Measurements from ENCODE around the gene TULP1. TPM values are rescaled to one million over a fixed set of nuclear protein-coding genes. Genes with fewer than 3 reads are reported as not detected.

Gene TULP1
- not detected in 2 replicates for total RNA-seq
- long read RNA-seq = 0 reads

GRCh38 chr6:35512740-35513139 lies at the start of gene TULP1:
Gene TULP1, minus strand, starts transcription at chr6:35512896. Its CDS starts 38 bp downstream, at chr6:35512858.
- H3K27ac Mint-ChIP-seq (ENCODE audit: unreplicated experiment) = no peak within 1 kb of the TSS
- H3K9me3 Mint-ChIP-seq = no peaks in the 10 kb centered on the region
- H3K4me1 Mint-ChIP-seq = peaks cover 18% of the 10 kb centered on the region
- no peak for DNase-seq (ENCODE audit: low read depth, low spot score)
- no peak for TF ChIP-seq CTCF (conservative IDR thresholded peaks at IDR 0.05)
- no peaks in the 10 kb centered on the region for H3K36me3 Mint-ChIP-seq (ENCODE audit: low read depth)
- no peak within 1 kb of the TSS for H3K4me3 Mint-ChIP-seq
- H3K27me3 Mint-ChIP-seq (ENCODE audit: low read depth) = no peaks in the 10 kb centered on the region

- no peak overlapping the region for H3K4me3 Mint-ChIP-seq
- H3K27ac Mint-ChIP-seq (ENCODE audit: unreplicated experiment) = no peak overlapping the region
- peaks cover 3% of the 10 kb centered on the region for H3K9me3 Mint-ChIP-seq
- no peak for TF ChIP-seq CTCF (conservative IDR thresholded peaks at IDR 0.05)
- H3K27me3 Mint-ChIP-seq (ENCODE audit: low read depth) = peaks cover 9% of the 10 kb centered on the region
- DNase-seq (ENCODE audit: low read depth, low spot score) = no peak
- peaks cover 10% of the 10 kb centered on the region for H3K4me1 Mint-ChIP-seq
- peaks cover 3% of the 10 kb centered on the region for H3K36me3 Mint-ChIP-seq (ENCODE audit: low read depth)
These were observed 49.4 kb upstream of the TULP1 start for GRCh38 chr6:35562060-35562459.

- Mint-ChIP-seq H3K36me3 (ENCODE audit: low read depth) (no peaks in the 10 kb centered on the region), H3K4me3 (no peak overlapping the region), H3K27me3 (ENCODE audit: low read depth) (peaks cover 9% of the 10 kb centered on the region), H3K27ac (ENCODE audit: unreplicated experiment) (no peak overlapping the region), H3K9me3 (no peaks in the 10 kb centered on the region), H3K4me1 (peaks cover 10% of the 10 kb centered on the region)
- no peak for TF ChIP-seq CTCF (conservative IDR thresholded peaks at IDR 0.05)
- no peak for DNase-seq (ENCODE audit: low read depth, low spot score)
These were observed 48.4 kb upstream of the TULP1 start for GRCh38 chr6:35561113-35561512.

DNA sequence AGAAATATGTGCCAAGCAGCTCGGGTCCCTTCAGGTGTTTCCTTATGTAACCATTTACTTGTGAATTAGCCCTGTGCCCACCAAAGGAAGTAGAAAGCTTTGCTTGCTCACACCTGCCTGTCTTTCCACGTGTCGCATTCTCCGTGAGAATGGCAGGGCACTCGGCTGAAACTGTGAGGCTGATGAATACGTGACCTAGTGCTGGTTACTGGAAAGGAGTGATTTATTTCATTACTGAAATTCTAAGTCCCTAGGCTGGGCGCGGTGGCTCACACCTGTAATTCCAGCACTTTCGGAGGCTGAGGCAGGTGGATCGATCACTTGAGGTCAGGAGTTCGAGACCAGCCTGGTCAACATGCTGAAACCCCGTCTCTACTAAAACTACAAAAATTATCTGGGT lies 45.9 kb upstream of the TULP1 start:
- H3K36me3 Mint-ChIP-seq (ENCODE audit: low read depth) = no peaks in the 10 kb centered on the region
- no peak for TF ChIP-seq CTCF (conservative IDR thresholded peaks at IDR 0.05)
- no peak for DNase-seq (ENCODE audit: low read depth, low spot score)
- no peaks in the 10 kb centered on the region for H3K9me3 Mint-ChIP-seq
- no peak overlapping the region for H3K27ac Mint-ChIP-seq (ENCODE audit: unreplicated experiment)
- H3K4me1 Mint-ChIP-seq = peaks cover 10% of the 10 kb centered on the region
- H3K4me3 Mint-ChIP-seq = no peak overlapping the region
- no peaks in the 10 kb centered on the region for H3K27me3 Mint-ChIP-seq (ENCODE audit: low read depth)

GRCh38 chr6:35557239-35557638 lies 44.5 kb upstream of the TULP1 start:
- no peak overlapping the region for H3K4me3 Mint-ChIP-seq
- H3K36me3 Mint-ChIP-seq (ENCODE audit: low read depth) = no peaks in the 10 kb centered on the region
- H3K9me3 Mint-ChIP-seq = no peaks in the 10 kb centered on the region
- H3K27me3 Mint-ChIP-seq (ENCODE audit: low read depth) = no peaks in the 10 kb centered on the region
- TF ChIP-seq CTCF (conservative IDR thresholded peaks at IDR 0.05) = no peak
- peaks cover 10% of the 10 kb centered on the region for H3K4me1 Mint-ChIP-seq
- no peak for DNase-seq (ENCODE audit: low read depth, low spot score)
- H3K27ac Mint-ChIP-seq (ENCODE audit: unreplicated experiment) = no peak overlapping the region

- Mint-ChIP-seq H3K27me3 (ENCODE audit: low read depth) (no peaks in the 10 kb centered on the region), H3K27ac (ENCODE audit: unreplicated experiment) (no peak overlapping the region), H3K36me3 (ENCODE audit: low read depth) (peaks cover 3% of the 10 kb centered on the region), H3K9me3 (peaks cover 2% of the 10 kb centered on the region), H3K4me3 (no peak overlapping the region), H3K4me1 (peaks cover 5% of the 10 kb centered on the region)
- no peak for DNase-seq (ENCODE audit: low read depth, low spot score)
- no peak for TF ChIP-seq CTCF (conservative IDR thresholded peaks at IDR 0.05)
These were observed 42.1 kb upstream of the TULP1 start for GRCh38 chr6:35554811-35555210.
